Endothelial cell of umbilical vein (primary cell): ENCODE measurements around the gene SCN2B. TPM values are rescaled to one million over a fixed set of nuclear protein-coding genes. Genes with fewer than 3 reads are reported as not detected.

ENCODE experiments used
- BruUV-seq: library from RNA; stranded (reverse); fragments of 400-500 nt; replicated peaks from 2 replicates; lab custom pipeline; 2021; lab: Mats Ljungman, UMichigan
- CTCF ChIA-PET: fragments of 300-600, 350-600 bp; sonication (Branson Sonifier 250); formaldehyde crosslinking; loops from one replicate; lab custom pipeline; 2021; ENCODE audit warnings: antibody characterized with exemption, inconsistent platforms; lab: Charles Lee
- POLR2A ChIA-PET: fragments of 300-600, 350-600 bp; sonication (Branson Sonifier 250); formaldehyde crosslinking; loops from one replicate; lab custom pipeline; 2021; ENCODE audit warnings: antibody characterized with exemption, inconsistent platforms; lab: Charles Lee
- DNase-seq: peaks from one replicate; pipeline ENCODE4 v3.0.0-alpha.2; 2011; ENCODE audit warnings: low read depth, low spot score
- FAIRE-seq: peaks from 2 replicates; lab custom pipeline; 2011; peaks lifted over from hg19 to GRCh38; lab: Jason Lieb, UNC
- H2AFZ ChIP-seq: 2 replicates; pipeline ENCODE4 v1.6.0; 2012; ENCODE audit warnings: low read depth, low read length, control low read depth, inconsistent platforms
- H3K27ac ChIP-seq: 2 replicates; pipeline ENCODE4 v1.5.1; 2011; ENCODE audit warnings: low read depth, mild to moderate bottlenecking, control low read depth, low read length, moderate library complexity; ENCODE audit not compliant: insufficient read depth
- H3K27me3 ChIP-seq, 2 experiments: 2 replicates each; pipeline versions ENCODE4 v1.6.0 to v1.6.1; 2011; ENCODE audit warnings: low read length in 2 of 2, mixed read lengths in 1 of 2; ENCODE audit not compliant: control insufficient read depth in 2 of 2, insufficient read depth in 2 of 2
- H3K36me3 ChIP-seq, 2 experiments: 2 replicates in 1 of 2; 3 replicates in 1 of 2; pipeline ENCODE4 v1.5.1; 2011; ENCODE audit warnings: low read length in 2 of 2, mild to moderate bottlenecking in 1 of 2, moderate library complexity in 1 of 2; ENCODE audit not compliant: control insufficient read depth in 2 of 2, insufficient read depth in 2 of 2; ENCODE audit errors: extremely low read depth in 1 of 2
- H3K4me1 ChIP-seq: 3 replicates; pipeline ENCODE4 v1.5.1; 2011; ENCODE audit warnings: mild to moderate bottlenecking, low read length; ENCODE audit not compliant: control insufficient read depth, insufficient read depth; ENCODE audit errors: extremely low read depth
- H3K4me2 ChIP-seq: 2 replicates; pipeline ENCODE4 v1.6.1; 2011; ENCODE audit warnings: low read length, control low read depth, mixed read lengths; ENCODE audit not compliant: insufficient read depth
- H3K4me3 ChIP-seq, 3 experiments: fragments of 200-600 bp in 1 of 3; sonication (generic), shearing (Covaris generic) in 1 of 3; replicated peaks in 1 of 3; 2 replicates each; pipeline ENCODE4 v1.5.1; 2011 to 2016; ENCODE audit warnings: control low read depth in 3 of 3, low read length in 3 of 3, mild to moderate bottlenecking in 2 of 3, inconsistent platforms in 1 of 3, low read depth in 1 of 3, moderate library complexity in 1 of 3; ENCODE audit not compliant: insufficient read depth in 1 of 3
- H3K79me2 ChIP-seq: 2 replicates; pipeline ENCODE4 v1.6.0; 2012; ENCODE audit warnings: low read length, inconsistent platforms; ENCODE audit not compliant: control insufficient read depth, insufficient read depth
- H3K9ac ChIP-seq: replicated peaks from 2 replicates; pipeline ENCODE3; 2011; ENCODE audit warnings: low read length, control low read depth; ENCODE audit not compliant: insufficient read depth; ENCODE audit errors: extremely low read depth
- H3K9me1 ChIP-seq: replicated peaks from 3 replicates; pipeline ENCODE4 v1.6.0; 2011; ENCODE audit warnings: mild to moderate bottlenecking, low read length; ENCODE audit not compliant: control insufficient read depth, insufficient read depth; ENCODE audit errors: extremely low read depth
- H3K9me3 ChIP-seq: replicated peaks from 2 replicates; pipeline ENCODE4 v1.5.1; 2012; ENCODE audit warnings: low read length, inconsistent platforms; ENCODE audit not compliant: control insufficient read depth, insufficient read depth
- H4K20me1 ChIP-seq: replicated peaks from 2 replicates; pipeline ENCODE3; 2011; ENCODE audit warnings: mild to moderate bottlenecking, low read length; ENCODE audit not compliant: control insufficient read depth, insufficient read depth; ENCODE audit errors: extremely low read depth
- CTCF ChIP-seq, 2 donors: IDR thresholded peaks; 1 replicate in 1 of 2; 2 replicates in 1 of 2; pipeline ENCODE4 v1.5.1; 2011; ENCODE audit warnings: low read length in 2 of 2, mild to moderate bottlenecking in 2 of 2, moderate library complexity in 2 of 2, control low read depth in 1 of 2, inconsistent platforms in 1 of 2, low read depth in 1 of 2; ENCODE audit not compliant: insufficient read depth in 1 of 2; ENCODE audit errors: extremely low read depth in 1 of 2
- EZH2 ChIP-seq: IDR thresholded peaks from 2 replicates; pipeline ENCODE4 v1.6.1; 2012; ENCODE audit warnings: borderline replicate concordance, low read depth, mild to moderate bottlenecking, moderate library complexity, low read length, inconsistent platforms; ENCODE audit not compliant: severe bottlenecking
- FOS ChIP-seq: IDR thresholded peaks from 2 replicates; pipeline ENCODE4 v1.6.1; 2011; ENCODE audit warnings: mild to moderate bottlenecking, low read length, moderate library complexity, borderline replicate concordance; ENCODE audit not compliant: insufficient read depth
- GATA2 ChIP-seq: IDR thresholded peaks from 2 replicates; pipeline ENCODE4 v1.7.0; 2011; ENCODE audit warnings: low read depth, mild to moderate bottlenecking, moderate library complexity, mixed read lengths, low read length; ENCODE audit not compliant: insufficient read length, insufficient read depth
- JUN ChIP-seq: IDR thresholded peaks from 2 replicates; pipeline ENCODE4 v1.6.1; 2011; ENCODE audit warnings: borderline replicate concordance, low read depth; ENCODE audit not compliant: insufficient read length, insufficient read depth
- MAX ChIP-seq: IDR thresholded peaks from 2 replicates; pipeline ENCODE4 v1.6.1; 2011; ENCODE audit not compliant: insufficient read depth, insufficient read length
- MYC ChIP-seq: IDR thresholded peaks from one replicate; pipeline ENCODE4 v1.6.1; 2011; ENCODE audit warnings: mild to moderate bottlenecking, low read depth, low read length
- POLR2A ChIP-seq: IDR thresholded peaks from 2 replicates; pipeline ENCODE4 v1.6.1; 2012; ENCODE audit warnings: low read depth, mild to moderate bottlenecking, control low read depth, low read length
- POLR2AphosphoS5 ChIP-seq: IDR thresholded peaks from 2 replicates; pipeline ENCODE4 v1.6.1; 2012; ENCODE audit warnings: low read depth, mild to moderate bottlenecking, control low read depth, low read length, moderate library complexity; ENCODE audit not compliant: insufficient read depth
- dilution Hi-C: fragments of 300-500 bp; cut with MboI; formaldehyde crosslinking; loops from one replicate; pipeline ENCODE4 v1.15.0; 2019; ENCODE audit warnings: low sequenced_read_pairs; ENCODE audit not compliant: extremely low pct_ligation_motif_present
- intact Hi-C: fragments of 100-400 bp; cut with micrococcal nuclease; formaldehyde crosslinking; loops from one replicate; pipeline ENCODE4 v1.10.0; 2022
- polyA plus RNA-seq, 4 experiments: library from polyadenylated mRNA; depleted of rRNA in 3 of 4; stranded (reverse) in 3 of 4; unstranded in 1 of 4; fragments of >200 nt; gene quantifications; 2 replicates each; pipeline versions ENCODE4 v1.2.1 to v1.2.3, GENCODE V29; 2011 to 2012; ENCODE audit warnings: missing spikeins in 1 of 4
- total RNA-seq: library from RNA; stranded (reverse); gene quantifications from 2 replicates; pipeline ENCODE4 v1.2.3, GENCODE V29; 2021

SCN2B gene
- total and polyA plus RNA-seq, 2 donors (not counting 3 experiments of a cell fraction or from before 2014, with no cell fraction given), result not detected

- ChIA-PET CTCF (interaction anchor here (1.0 to 7.6 kb wide), 7 partner anchors 9 to 211 kb away, joined by 3 to 112 read pairs (median 4); no protein-coding TSS in a partner anchor), POLR2A (no interaction called here)
- Histone ChIP-seq H3K4me3 (no peak overlapping the region), H3K4me1 (no peaks in the 10 kb centered on the region), H3K9me3 (no peaks in the 10 kb centered on the region), H3K9ac (no peak overlapping the region), H3K9me1 (no peaks in the 10 kb centered on the region), H3K79me2 (no peaks in the 10 kb centered on the region), H2AFZ (no peak overlapping the region), H3K27me3 (peaks cover 30 to 42% of the 10 kb centered on the region in 2 experiments), H3K27ac (no peak overlapping the region), H3K4me2 (no peak overlapping the region), H3K36me3 (no peaks in the 10 kb centered on the region), H4K20me1 (no peaks in the 10 kb centered on the region)
- DNase-seq, result no peak
- TF ChIP-seq EZH2 (no peak), JUN (no peak)
- FAIRE-seq, result no peak
- intact Hi-C loops (no loop called here), dilution Hi-C loops (no loop called here)
- no TSS peak for BruUV-seq
Measured at GRCh38 chr11:118142809-118143208, 33.6 kb downstream of the SCN2B start.

- Histone ChIP-seq H4K20me1 (no peaks in the 10 kb centered on the region), H3K4me3 (no peak overlapping the region), H3K4me2 (no peak overlapping the region), H3K9me1 (no peaks in the 10 kb centered on the region), H3K79me2 (no peaks in the 10 kb centered on the region), H3K4me1 (no peaks in the 10 kb centered on the region), H3K27me3 (peaks cover 26 to 37% of the 10 kb centered on the region in 2 experiments), H2AFZ (no peak overlapping the region), H3K9ac (no peak overlapping the region), H3K36me3 (no peaks in the 10 kb centered on the region), H3K27ac (no peak overlapping the region), H3K9me3 (no peaks in the 10 kb centered on the region)
- intact Hi-C loops (no loop called here), dilution Hi-C loops (no loop called here)
- no TSS peak for BruUV-seq
- no peak for FAIRE-seq
- TF ChIP-seq JUN (no peak), POLR2AphosphoS5 (no peak), POLR2A (no peak), FOS (no peak), MAX (no peak), GATA2 (no peak), CTCF (IDR thresholded peaks at IDR 0.05; ENCODE audit: extremely low read depth in 1 of 2, insufficient read depth in 1 of 2, low read depth in 1 of 2, low read length in 2 of 2) (no peak), EZH2 (no peak), MYC (no peak)
- CTCF ChIA-PET, result interaction anchor here (1.2 to 7.6 kb wide), 2 partner anchors 29 to 149 kb away, joined by 3 to 112 read pairs; no protein-coding TSS in a partner anchor
- POLR2A ChIA-PET, result no interaction called here
- DNase-seq, result no peak
Measured at GRCh38 chr11:118142081-118142480, 34.4 kb downstream of the SCN2B start.
